B cell (primary cell): ENCODE results near the gene OASL. TPM values are rescaled to one million over a fixed set of nuclear protein-coding genes. Genes with fewer than 3 reads are reported as not detected.

ENCODE experiments used
- ATAC-seq: fragments of 200-7000 bp; cut with Tn5 transposase; one replicate; pipeline ENCODE4 v1.10.0; 2021; ENCODE audit warnings: low read depth, mild to moderate bottlenecking, moderate number of reproducible peaks, moderate library complexity
- CTCF ChIA-PET: fragments of 350-600 bp; sonication (Branson Sonifier 250); formaldehyde crosslinking; loops from one replicate; lab custom pipeline; 2021; ENCODE audit warnings: antibody characterized with exemption, inconsistent platforms; lab: Charles Lee
- POLR2A ChIA-PET: fragments of 350-600 bp; sonication (Branson Sonifier 250); formaldehyde crosslinking; loops from one replicate; lab custom pipeline; 2021; ENCODE audit warnings: antibody characterized with exemption; lab: Charles Lee
- DNase-seq: peaks from one replicate; pipeline ENCODE4 v3.0.0; 2013
- H2AFZ ChIP-seq: 2 replicates; pipeline ENCODE4 v1.6.1; 2012; ENCODE audit warnings: mild to moderate bottlenecking, low read depth, low read length; ENCODE audit not compliant: insufficient read depth, poor library complexity, severe bottlenecking
- H3K27ac ChIP-seq, 2 donors: 1 replicate in 1 of 2; 2 replicates in 1 of 2; pipeline ENCODE4 v1.5.1; 2012 to 2013; ENCODE audit warnings: low read length in 2 of 2, mild to moderate bottlenecking in 2 of 2, moderate library complexity in 1 of 2
- H3K27me3 ChIP-seq, 4 experiments: fragments of 200-600 bp in 1 of 4; sonication (generic) in 1 of 4; replicated peaks in 1 of 4; 1 replicate in 2 of 4; 2 replicates in 2 of 4; pipeline versions ENCODE4 v1.6.1 to v1.7.0; 2013 to 2016; ENCODE audit warnings: low read length in 3 of 4, mild to moderate bottlenecking in 2 of 4, mixed read lengths in 1 of 4, moderate library complexity in 1 of 4; ENCODE audit not compliant: insufficient read depth in 4 of 4, control insufficient read depth in 3 of 4; ENCODE audit errors: control extremely low read depth in 1 of 4
- H3K36me3 ChIP-seq, 2 experiments: replicated peaks in 1 of 2; 1 replicate in 1 of 2; 2 replicates in 1 of 2; pipeline versions ENCODE4 v1.6.1 to v1.7.1; 2013; ENCODE audit warnings: low read length in 1 of 2; ENCODE audit not compliant: insufficient read depth in 2 of 2, control insufficient read depth in 1 of 2; ENCODE audit errors: control extremely low read depth in 1 of 2, extremely low read depth in 1 of 2
- H3K4me1 ChIP-seq, 2 donors: fragments of 200-600 bp in 1 of 2; sonication (generic) in 1 of 2; 1 replicate in 1 of 2; 2 replicates in 1 of 2; pipeline versions ENCODE4 v1.5.1 to v1.6.1; 2013 to 2017; ENCODE audit warnings: low read length in 2 of 2; ENCODE audit not compliant: control insufficient read depth in 2 of 2, insufficient read depth in 2 of 2
- H3K4me2 ChIP-seq: replicated peaks from 2 replicates; pipeline ENCODE3; 2012; ENCODE audit warnings: mild to moderate bottlenecking, low read depth, low read length; ENCODE audit not compliant: poor library complexity, severe bottlenecking
- H3K4me3 ChIP-seq, 5 experiments: fragments of 200-600 bp in 1 of 5; sonication (generic) in 1 of 5; 1 replicate in 3 of 5; 2 replicates in 2 of 5; pipeline versions ENCODE4 v1.5.1 to v1.7.0; 2011 to 2016; ENCODE audit warnings: low read length in 4 of 5, mild to moderate bottlenecking in 4 of 5, low read depth in 2 of 5, control low read depth in 1 of 5, moderate library complexity in 1 of 5; ENCODE audit not compliant: insufficient read depth in 1 of 5; ENCODE audit errors: control extremely low read depth in 1 of 5, extremely low read depth in 1 of 5
- H3K79me2 ChIP-seq: fragments of 200-600 bp; sonication (generic); one replicate; pipeline ENCODE4 v1.6.0; 2016; ENCODE audit warnings: low read length; ENCODE audit not compliant: control insufficient read depth, insufficient read depth
- H3K9ac ChIP-seq: fragments of 200-600 bp; sonication (generic); 2 replicates; pipeline ENCODE4 v1.6.1; 2017; ENCODE audit warnings: mild to moderate bottlenecking, low read length, moderate library complexity
- H3K9me3 ChIP-seq, 3 donors: one replicate each; pipeline versions ENCODE4 v1.6.1 to v1.7.1; 2013; ENCODE audit warnings: low read length in 2 of 3; ENCODE audit not compliant: control insufficient read depth in 2 of 3, insufficient read depth in 1 of 3; ENCODE audit errors: control extremely low read depth in 1 of 3
- H4K20me1 ChIP-seq: 2 replicates; pipeline ENCODE4 v1.6.0; 2012; ENCODE audit warnings: mild to moderate bottlenecking, low read length; ENCODE audit not compliant: insufficient read depth, control insufficient read depth, poor library complexity, severe bottlenecking
- H3K27ac Mint-ChIP-seq: one replicate; pipeline ENCODE4 v1.8.0; 2021; ENCODE audit warnings: mixed read lengths
- H3K27me3 Mint-ChIP-seq: one replicate; pipeline ENCODE4 v1.8.0; 2021; ENCODE audit warnings: mixed read lengths
- H3K4me1 Mint-ChIP-seq: one replicate; pipeline ENCODE4 v1.8.0; 2021; ENCODE audit warnings: mixed read lengths
- H3K4me3 Mint-ChIP-seq: one replicate; pipeline ENCODE4 v1.8.0; 2021; ENCODE audit warnings: mixed read lengths
- H3K9me3 Mint-ChIP-seq: one replicate; pipeline ENCODE4 v1.8.0; 2022; ENCODE audit warnings: mixed read lengths; ENCODE audit not compliant: insufficient read depth
- EZH2 ChIP-seq: IDR thresholded peaks from 2 replicates; pipeline ENCODE4 v1.6.1; 2012; ENCODE audit warnings: borderline replicate concordance, low read depth, mild to moderate bottlenecking, moderate library complexity, low read length; ENCODE audit not compliant: insufficient read depth, poor library complexity, severe bottlenecking
- WGBS: methylation state at CpG from one replicate; pipeline ENCODE4 v1.1.5; 2013; ENCODE audit warnings: missing lambda C conversion rate; ENCODE audit not compliant: insufficient coverage; 5-methylcytosine and 5-hydroxymethylcytosine counted together
- intact Hi-C: fragments of 100-400 bp; cut with micrococcal nuclease; formaldehyde crosslinking; loops from one replicate; pipeline ENCODE4 v1.10.0; 2022
- polyA plus RNA-seq: library from polyadenylated mRNA; depleted of rRNA; stranded (reverse); fragments of >200 nt; gene quantifications from 2 replicates; pipeline ENCODE4 v1.2.3, GENCODE V29; 2012
- total RNA-seq, 2 donors: library from RNA; stranded (reverse); fragments of 120-200 nt in 1 of 2; gene quantifications; 1 replicate in 1 of 2; 2 replicates in 1 of 2; pipeline versions ENCODE4 v1.2.3 to v1.2.4, GENCODE V29; 2013 to 2022
- TF ChIP-seq, protein P1 (sequence below): fragments of 200-600 bp; IDR thresholded peaks from one replicate; pipeline ENCODE4 v1.8.0; 2022; ENCODE audit warnings: antibody characterized with exemption, mild to moderate bottlenecking

Gene OASL
- total and polyA plus RNA-seq, 2 donors (not counting 1 experiment from before 2014, with no cell fraction given), result 0.18 to 1.1 TPM

GRCh38 chr12:121017966-121018491 lies 21.0 kb downstream of the OASL start:
- TF ChIP-seq, protein P1, sequence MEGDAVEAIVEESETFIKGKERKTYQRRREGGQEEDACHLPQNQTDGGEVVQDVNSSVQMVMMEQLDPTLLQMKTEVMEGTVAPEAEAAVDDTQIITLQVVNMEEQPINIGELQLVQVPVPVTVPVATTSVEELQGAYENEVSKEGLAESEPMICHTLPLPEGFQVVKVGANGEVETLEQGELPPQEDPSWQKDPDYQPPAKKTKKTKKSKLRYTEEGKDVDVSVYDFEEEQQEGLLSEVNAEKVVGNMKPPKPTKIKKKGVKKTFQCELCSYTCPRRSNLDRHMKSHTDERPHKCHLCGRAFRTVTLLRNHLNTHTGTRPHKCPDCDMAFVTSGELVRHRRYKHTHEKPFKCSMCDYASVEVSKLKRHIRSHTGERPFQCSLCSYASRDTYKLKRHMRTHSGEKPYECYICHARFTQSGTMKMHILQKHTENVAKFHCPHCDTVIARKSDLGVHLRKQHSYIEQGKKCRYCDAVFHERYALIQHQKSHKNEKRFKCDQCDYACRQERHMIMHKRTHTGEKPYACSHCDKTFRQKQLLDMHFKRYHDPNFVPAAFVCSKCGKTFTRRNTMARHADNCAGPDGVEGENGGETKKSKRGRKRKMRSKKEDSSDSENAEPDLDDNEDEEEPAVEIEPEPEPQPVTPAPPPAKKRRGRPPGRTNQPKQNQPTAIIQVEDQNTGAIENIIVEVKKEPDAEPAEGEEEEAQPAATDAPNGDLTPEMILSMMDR, result no peak
- no peak for TF ChIP-seq EZH2
- DNase-seq (no peak), ATAC-seq (no peak)
- Histone ChIP-seq H3K27me3 (no peaks in the 10 kb centered on the region), H3K27ac (no peak overlapping the region), H3K4me2 (no peak overlapping the region), H3K36me3 (peaks cover 0 to 2% of the 10 kb centered on the region in 2 experiments), H2AFZ (no peak overlapping the region), H3K4me1 (peaks cover 4 to 7% of the 10 kb centered on the region in 2 donors), H3K9ac (no peak overlapping the region), H4K20me1 (no peaks in the 10 kb centered on the region), H3K79me2 (peaks cover 22% of the 10 kb centered on the region), H3K9me3 (peaks cover 0 to 1% (median 0%) of the 10 kb centered on the region in 3 donors), H3K4me3 (no peak overlapping the region)
- Mint-ChIP-seq H3K27ac (no peak overlapping the region), H3K4me3 (no peak overlapping the region), H3K27me3 (peaks cover 2% of the 10 kb centered on the region), H3K9me3 (no peaks in the 10 kb centered on the region), H3K4me1 (peaks cover 14% of the 10 kb centered on the region)
- CTCF ChIA-PET, result interaction anchor here (0.6 kb wide), 1 partner anchor 677 kb away, joined by 3 read pairs; no protein-coding TSS in a partner anchor
- 96% methylated on average over 10 of the region's 15 CpGs for WGBS
- intact Hi-C loops, result loop anchor here (5.0 kb wide), 1 partner anchor 116 kb away; the partner anchor contains the start of gene SPPL3
- POLR2A ChIA-PET, result no interaction called here
